GM19324 (cell line): ENCODE data around the gene C1QL2.

Experiments used
- ATAC-seq: cut with Tn5 transposase; IDR thresholded peaks from one replicate; pipeline ENCODE4 v1.9.1; 2021; ENCODE audit warnings: mild to moderate bottlenecking, moderate library complexity; ENCODE audit not compliant: unreplicated experiment, low FRiP score

The C1QL2 gene

GRCh38 chr2:119180892-119181291 is 22.3 kb upstream of the C1QL2 start:
- ATAC-seq: no peak

- no peak for ATAC-seq
Measured at GRCh38 chr2:119179991-119180390, 21.4 kb upstream of the C1QL2 start.

- no peak for ATAC-seq
Measured at GRCh38 chr2:119179202-119179601, 20.7 kb upstream of the C1QL2 start.

GRCh38 chr2:119178776-119179175 is 20.2 kb upstream of the C1QL2 start:
- no peak for ATAC-seq

- ATAC-seq: no peak
Measured at GRCh38 chr2:119177838-119178190, 19.3 kb upstream of the C1QL2 start.

GRCh38 chr2:119177171-119177837 is 18.8 kb upstream of the C1QL2 start:
- no peak for ATAC-seq

GRCh38 chr2:119175517-119175916 is 17.0 kb upstream of the C1QL2 start:
- ATAC-seq: no peak

GRCh38 chr2:119174993-119175347 is 16.4 kb upstream of the C1QL2 start:
- no peak for ATAC-seq

- no peak for ATAC-seq
Measured at GRCh38 chr2:119174216-119174992, 15.9 kb upstream of the C1QL2 start.

GRCh38 chr2:119173556-119174060 is 15.1 kb upstream of the C1QL2 start:
- ATAC-seq: no peak

GRCh38 chr2:119170504-119170903 is 12.0 kb upstream of the C1QL2 start:
- no peak for ATAC-seq

- ATAC-seq: no peak
Measured at GRCh38 chr2:119169717-119170116, 11.2 kb upstream of the C1QL2 start.

GRCh38 chr2:119160361-119160990 is 1.9 kb upstream of the C1QL2 start:
- ATAC-seq: no peak

- no peak for ATAC-seq
Measured at GRCh38 chr2:119157850-119158511, 570 bp downstream of the C1QL2 start.

GRCh38 chr2:119156891-119157773 is 1.4 kb downstream of the C1QL2 start:
- ATAC-seq: no peak

- no peak for ATAC-seq
Measured at GRCh38 chr2:119156105-119156890, 2.3 kb downstream of the C1QL2 start.

- ATAC-seq: no peak
Measured at GRCh38 chr2:119155633-119156032, 2.9 kb downstream of the C1QL2 start.

- ATAC-seq: no peak
Measured at GRCh38 chr2:119154076-119154475, 4.5 kb downstream of the C1QL2 start.

GRCh38 chr2:119149611-119150010 is 8.9 kb downstream of the C1QL2 start:
- ATAC-seq: no peak
